ENCODE results near the gene ST7L.
A peak's percentile ranks its signal among the peaks of the same experiment; 100 is the strongest.
"Not testable (repeated sequence)": the region's sequence is repeated elsewhere in the genome, so short reads cannot be mapped to it uniquely, and the experiment has no call there.

The ST7L gene

GRCh38 chr1:112501810-112502641 is 116.9 kb downstream of the ST7L start:
- DNase-seq (ENCODE audit: extremely low read depth in 1 of 2, low read depth in 1 of 2) = peak; percentile 17 to 27

- DNase-seq (ENCODE audit: extremely low read depth in 1 of 2, low read depth in 1 of 2) = no peak
Measured at GRCh38 chr1:112496290-112496689, 122.7 kb downstream of the ST7L start.

GRCh38 chr1:112493351-112493750 is 125.6 kb downstream of the ST7L start:
- no peak for DNase-seq (ENCODE audit: extremely low read depth in 1 of 2, low read depth in 1 of 2)

- DNase-seq (ENCODE audit: extremely low read depth in 1 of 2, low read depth in 1 of 2) = no peak
Measured at GRCh38 chr1:112492076-112492475, 126.9 kb downstream of the ST7L start.

GRCh38 chr1:112488141-112488540 is 130.8 kb downstream of the ST7L start:
- DNase-seq (ENCODE audit: extremely low read depth in 1 of 2, low read depth in 1 of 2) = no peak

GRCh38 chr1:112487686-112488085 is 131.3 kb downstream of the ST7L start:
- DNase-seq (ENCODE audit: extremely low read depth in 1 of 2, low read depth in 1 of 2) = not testable (repeated sequence)

- DNase-seq (ENCODE audit: extremely low read depth in 1 of 2, low read depth in 1 of 2) = not testable (repeated sequence)
Measured at GRCh38 chr1:112486063-112486462, 132.9 kb downstream of the ST7L start.

GRCh38 chr1:112478314-112478713 is 140.6 kb downstream of the ST7L start:
- DNase-seq (ENCODE audit: extremely low read depth in 1 of 2, low read depth in 1 of 2) = no peak

GRCh38 chr1:112477550-112477949 is 141.4 kb downstream of the ST7L start:
- no peak for DNase-seq (ENCODE audit: extremely low read depth in 1 of 2, low read depth in 1 of 2)
